K562 (cell line): ENCODE data around the gene RPRML. TPM values are rescaled to one million over a fixed set of nuclear protein-coding genes. Genes with fewer than 3 reads are reported as not detected.

Source experiments
- RUNX1 ChIP-seq: sonication (generic); IDR thresholded peaks from 2 replicates; pipeline ENCODE4 v1.6.1; 2016; ENCODE audit warnings: antibody characterized with exemption, low read depth
- TSC22D4 ChIP-seq: fragments of 450-650 bp; IDR thresholded peaks from 2 replicates; pipeline ENCODE4 v1.6.1; 2016; ENCODE audit warnings: missing genetic modification characterization, missing biosample characterization, control low read depth
- XRCC3 ChIP-seq: fragments of 450-650 bp; IDR thresholded peaks from 2 replicates; pipeline ENCODE4 v1.6.1; 2017; ENCODE audit warnings: mild to moderate bottlenecking, moderate library complexity
- ZNF143 ChIP-seq: sonication (generic); formaldehyde crosslinking; IDR thresholded peaks from 2 replicates; pipeline ENCODE4 v1.9.0; 2022; ENCODE audit warnings: mild to moderate bottlenecking, missing genetic modification reagents
- ZNF253 ChIP-seq: fragments of 250-450 bp; sonication (Bioruptor Pico); conservative IDR thresholded peaks from 2 replicates; pipeline ENCODE4 v1.6.1; 2021; ENCODE audit warnings: mild to moderate bottlenecking
- ZNF3 ChIP-seq: fragments of 250-450 bp; sonication (Bioruptor Pico); IDR thresholded peaks from 2 replicates; pipeline ENCODE4 v1.5.0; 2021; ENCODE audit warnings: mild to moderate bottlenecking, moderate library complexity
- ZSCAN29 ChIP-seq: fragments of 450-650 bp; IDR thresholded peaks from 2 replicates; pipeline ENCODE4 v1.6.1; 2017
- polyA plus RNA-seq, 8 experiments: library from polyadenylated mRNA; depleted of rRNA in 4 of 8; stranded (reverse) in 5 of 8; unstranded in 3 of 8; fragments of >200 nt; fragmentation: Nextera tagmentation in 2 of 8; fragmentation: Illumina TruSeq in 1 of 8; extraction: Ambion mirVana in 2 of 8; extraction: Trizol in 1 of 8; gene quantifications; 2 replicates each; pipeline versions ENCODE4 v1.2.1 to v1.2.3, GENCODE V29; 2011 to 2014; ENCODE audit warnings: inconsistent platforms in 1 of 8, missing spikeins in 1 of 8
- total RNA-seq, 7 experiments: library from RNA; depleted of rRNA in 6 of 7; stranded (reverse); fragments of >200 nt in 6 of 7; fragmentation: Illumina TruSeq in 2 of 7; extraction: Trizol in 2 of 7; gene quantifications; 2 replicates each; pipeline versions ENCODE4 v1.2.1 to v1.2.3, GENCODE V29; 2011 to 2021; ENCODE audit warnings: low replicate concordance in 1 of 7
- TF ChIP-seq, protein P1 (sequence below): fragments of 150-350 bp; IDR thresholded peaks from 2 replicates; pipeline ENCODE4 v1.6.1; 2014; ENCODE audit warnings: low read depth, mild to moderate bottlenecking, low read length, borderline replicate concordance
- TF ChIP-seq, protein P2 (sequence below): sonication (generic); formaldehyde crosslinking; IDR thresholded peaks from 2 replicates; pipeline ENCODE4 v1.8.0; 2023; ENCODE audit warnings: mild to moderate bottlenecking, missing genetic modification reagents

The RPRML gene
- total and polyA plus RNA-seq, 9 of the 15 experiments (the other 6 are each of a cell fraction or from before 2014, with no cell fraction given), result not detected

- TF ChIP-seq, protein P1, sequence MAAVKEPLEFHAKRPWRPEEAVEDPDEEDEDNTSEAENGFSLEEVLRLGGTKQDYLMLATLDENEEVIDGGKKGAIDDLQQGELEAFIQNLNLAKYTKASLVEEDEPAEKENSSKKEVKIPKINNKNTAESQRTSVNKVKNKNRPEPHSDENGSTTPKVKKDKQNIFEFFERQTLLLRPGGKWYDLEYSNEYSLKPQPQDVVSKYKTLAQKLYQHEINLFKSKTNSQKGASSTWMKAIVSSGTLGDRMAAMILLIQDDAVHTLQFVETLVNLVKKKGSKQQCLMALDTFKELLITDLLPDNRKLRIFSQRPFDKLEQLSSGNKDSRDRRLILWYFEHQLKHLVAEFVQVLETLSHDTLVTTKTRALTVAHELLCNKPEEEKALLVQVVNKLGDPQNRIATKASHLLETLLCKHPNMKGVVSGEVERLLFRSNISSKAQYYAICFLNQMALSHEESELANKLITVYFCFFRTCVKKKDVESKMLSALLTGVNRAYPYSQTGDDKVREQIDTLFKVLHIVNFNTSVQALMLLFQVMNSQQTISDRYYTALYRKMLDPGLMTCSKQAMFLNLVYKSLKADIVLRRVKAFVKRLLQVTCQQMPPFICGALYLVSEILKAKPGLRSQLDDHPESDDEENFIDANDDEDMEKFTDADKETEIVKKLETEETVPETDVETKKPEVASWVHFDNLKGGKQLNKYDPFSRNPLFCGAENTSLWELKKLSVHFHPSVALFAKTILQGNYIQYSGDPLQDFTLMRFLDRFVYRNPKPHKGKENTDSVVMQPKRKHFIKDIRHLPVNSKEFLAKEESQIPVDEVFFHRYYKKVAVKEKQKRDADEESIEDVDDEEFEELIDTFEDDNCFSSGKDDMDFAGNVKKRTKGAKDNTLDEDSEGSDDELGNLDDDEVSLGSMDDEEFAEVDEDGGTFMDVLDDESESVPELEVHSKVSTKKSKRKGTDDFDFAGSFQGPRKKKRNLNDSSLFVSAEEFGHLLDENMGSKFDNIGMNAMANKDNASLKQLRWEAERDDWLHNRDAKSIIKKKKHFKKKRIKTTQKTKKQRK, result no peak
- no peak for TF ChIP-seq RUNX1
- no peak for TF ChIP-seq ZNF3 (CRISPR knock-in tag)
- TF ChIP-seq ZNF143 (CRISPR knock-in tag), result no peak
- TF ChIP-seq ZSCAN29, result no peak
- TF ChIP-seq, protein P2, sequence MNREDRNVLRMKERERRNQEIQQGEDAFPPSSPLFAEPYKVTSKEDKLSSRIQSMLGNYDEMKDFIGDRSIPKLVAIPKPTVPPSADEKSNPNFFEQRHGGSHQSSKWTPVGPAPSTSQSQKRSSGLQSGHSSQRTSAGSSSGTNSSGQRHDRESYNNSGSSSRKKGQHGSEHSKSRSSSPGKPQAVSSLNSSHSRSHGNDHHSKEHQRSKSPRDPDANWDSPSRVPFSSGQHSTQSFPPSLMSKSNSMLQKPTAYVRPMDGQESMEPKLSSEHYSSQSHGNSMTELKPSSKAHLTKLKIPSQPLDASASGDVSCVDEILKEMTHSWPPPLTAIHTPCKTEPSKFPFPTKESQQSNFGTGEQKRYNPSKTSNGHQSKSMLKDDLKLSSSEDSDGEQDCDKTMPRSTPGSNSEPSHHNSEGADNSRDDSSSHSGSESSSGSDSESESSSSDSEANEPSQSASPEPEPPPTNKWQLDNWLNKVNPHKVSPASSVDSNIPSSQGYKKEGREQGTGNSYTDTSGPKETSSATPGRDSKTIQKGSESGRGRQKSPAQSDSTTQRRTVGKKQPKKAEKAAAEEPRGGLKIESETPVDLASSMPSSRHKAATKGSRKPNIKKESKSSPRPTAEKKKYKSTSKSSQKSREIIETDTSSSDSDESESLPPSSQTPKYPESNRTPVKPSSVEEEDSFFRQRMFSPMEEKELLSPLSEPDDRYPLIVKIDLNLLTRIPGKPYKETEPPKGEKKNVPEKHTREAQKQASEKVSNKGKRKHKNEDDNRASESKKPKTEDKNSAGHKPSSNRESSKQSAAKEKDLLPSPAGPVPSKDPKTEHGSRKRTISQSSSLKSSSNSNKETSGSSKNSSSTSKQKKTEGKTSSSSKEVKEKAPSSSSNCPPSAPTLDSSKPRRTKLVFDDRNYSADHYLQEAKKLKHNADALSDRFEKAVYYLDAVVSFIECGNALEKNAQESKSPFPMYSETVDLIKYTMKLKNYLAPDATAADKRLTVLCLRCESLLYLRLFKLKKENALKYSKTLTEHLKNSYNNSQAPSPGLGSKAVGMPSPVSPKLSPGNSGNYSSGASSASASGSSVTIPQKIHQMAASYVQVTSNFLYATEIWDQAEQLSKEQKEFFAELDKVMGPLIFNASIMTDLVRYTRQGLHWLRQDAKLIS (CRISPR knock-in tag), result no peak
- no peak for TF ChIP-seq ZNF253 (CRISPR knock-in tag)
- TF ChIP-seq TSC22D4 (tag), result no peak
- TF ChIP-seq XRCC3, result no peak
- TF ChIP-seq, all 486 proteins: peak for 0
These were observed 5.8 kb upstream of the RPRML start (continued) for GRCh38 chr17:46984892-46985291.
